Mucosa of stomach (tissue), 1 donor: ENCODE data around the gene ZNF761.
A peak's percentile ranks its signal among the peaks of the same experiment; 100 is the strongest.
"Not testable (repeated sequence)": the region's sequence is repeated elsewhere in the genome, so short reads cannot be mapped to it uniquely, and the experiment has no call there.

Experiments used
- H3K27me3 ChIP-seq: one replicate; pipeline ENCODE4 v1.7.0; 2013; ENCODE audit warnings: mild to moderate bottlenecking, low read length; ENCODE audit not compliant: control insufficient read depth, insufficient read depth
- H3K36me3 ChIP-seq: one replicate; pipeline ENCODE4 v1.7.0; 2013; ENCODE audit warnings: low read length; ENCODE audit not compliant: control insufficient read depth, insufficient read depth
- H3K4me1 ChIP-seq: one replicate; pipeline ENCODE4 v1.7.0; 2013; ENCODE audit warnings: mild to moderate bottlenecking, low read length; ENCODE audit not compliant: control insufficient read depth, insufficient read depth
- H3K4me3 ChIP-seq: one replicate; pipeline ENCODE4 v1.7.0; 2013; ENCODE audit warnings: low read length
- H3K9ac ChIP-seq: one replicate; pipeline ENCODE4 v1.7.0; 2013; ENCODE audit warnings: mild to moderate bottlenecking, low read length, moderate library complexity
- H3K9me3 ChIP-seq: one replicate; pipeline ENCODE4 v1.7.0; 2013; ENCODE audit warnings: mild to moderate bottlenecking, low read length, moderate library complexity; ENCODE audit not compliant: control insufficient read depth
- donor health status: Pancreatic carcinoma.

The ZNF761 gene

DNA sequence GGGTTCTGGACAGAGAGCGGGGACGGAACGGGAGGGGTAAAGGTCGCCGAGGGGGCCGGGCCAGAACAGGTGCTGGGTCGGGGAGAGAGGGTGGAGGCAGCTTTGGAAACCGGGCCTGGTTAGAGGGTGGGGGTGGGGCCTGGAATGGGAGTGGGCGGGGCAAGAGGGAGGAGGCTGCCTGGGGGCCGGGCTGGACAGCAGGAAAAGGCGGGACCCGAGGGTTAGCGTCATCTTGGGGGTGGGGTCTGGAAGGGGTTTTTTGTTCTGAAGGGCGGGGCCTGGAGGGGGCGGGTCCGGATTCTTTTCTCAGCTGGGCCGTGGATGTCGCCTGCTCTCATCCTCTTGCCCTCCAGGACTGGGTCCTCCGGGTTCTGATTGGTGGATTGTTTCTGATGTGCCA is 31.5 kb downstream of the ZNF761 start:
- H3K4me3 ChIP-seq = no peak overlapping the region
- H3K27me3 ChIP-seq = peaks cover 3% of the 10 kb centered on the region
- H3K9me3 ChIP-seq = no peaks in the 10 kb centered on the region
- H3K36me3 ChIP-seq = no peaks in the 10 kb centered on the region
- no peak overlapping the region for H3K9ac ChIP-seq
- peaks cover under 1% of the 10 kb centered on the region for H3K4me1 ChIP-seq

DNA sequence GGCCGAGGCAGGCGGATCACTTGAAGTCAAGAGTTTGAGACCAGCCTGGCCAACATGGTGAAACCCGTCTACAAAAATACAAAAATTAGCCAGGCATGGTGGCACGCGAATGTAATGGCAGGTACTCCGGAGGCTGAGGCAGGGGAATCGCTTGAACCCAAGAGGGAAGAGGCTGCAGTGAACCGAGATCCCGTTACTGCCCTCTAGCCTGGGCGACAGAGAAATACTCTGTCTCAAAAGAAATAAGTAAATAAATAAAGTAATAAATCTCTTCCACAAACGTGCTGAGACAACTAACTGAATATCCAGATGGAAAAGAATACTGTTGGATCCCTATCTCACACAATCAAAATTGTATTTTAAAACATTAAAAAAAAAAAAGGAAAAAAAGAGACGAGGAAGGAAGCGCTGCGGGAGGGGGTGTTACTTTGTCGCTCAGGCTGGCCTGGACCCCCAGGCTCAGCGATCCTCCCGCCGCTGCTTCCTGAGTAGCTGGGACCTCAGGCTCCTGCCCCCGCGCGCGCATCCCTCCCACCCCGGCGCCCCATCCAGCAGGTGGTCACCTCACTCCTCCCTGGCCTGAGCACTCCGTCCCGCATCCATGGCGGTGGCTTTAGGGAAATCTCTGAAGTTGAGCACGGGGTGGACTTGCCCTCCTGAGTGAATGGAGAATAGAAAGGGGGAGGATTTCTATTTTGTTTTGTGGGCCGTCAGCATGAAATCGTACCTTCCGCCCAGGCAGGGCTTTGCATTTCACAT is 35.1 kb downstream of the ZNF761 start:
- peaks cover 2% of the 10 kb centered on the region for H3K4me1 ChIP-seq
- H3K4me3 ChIP-seq = no peak overlapping the region
- H3K9me3 ChIP-seq = no peaks in the 10 kb centered on the region
- H3K27me3 ChIP-seq = peaks cover 3% of the 10 kb centered on the region
- H3K9ac ChIP-seq = peak overlapping the region; percentile 44
- H3K36me3 ChIP-seq = no peaks in the 10 kb centered on the region

DNA sequence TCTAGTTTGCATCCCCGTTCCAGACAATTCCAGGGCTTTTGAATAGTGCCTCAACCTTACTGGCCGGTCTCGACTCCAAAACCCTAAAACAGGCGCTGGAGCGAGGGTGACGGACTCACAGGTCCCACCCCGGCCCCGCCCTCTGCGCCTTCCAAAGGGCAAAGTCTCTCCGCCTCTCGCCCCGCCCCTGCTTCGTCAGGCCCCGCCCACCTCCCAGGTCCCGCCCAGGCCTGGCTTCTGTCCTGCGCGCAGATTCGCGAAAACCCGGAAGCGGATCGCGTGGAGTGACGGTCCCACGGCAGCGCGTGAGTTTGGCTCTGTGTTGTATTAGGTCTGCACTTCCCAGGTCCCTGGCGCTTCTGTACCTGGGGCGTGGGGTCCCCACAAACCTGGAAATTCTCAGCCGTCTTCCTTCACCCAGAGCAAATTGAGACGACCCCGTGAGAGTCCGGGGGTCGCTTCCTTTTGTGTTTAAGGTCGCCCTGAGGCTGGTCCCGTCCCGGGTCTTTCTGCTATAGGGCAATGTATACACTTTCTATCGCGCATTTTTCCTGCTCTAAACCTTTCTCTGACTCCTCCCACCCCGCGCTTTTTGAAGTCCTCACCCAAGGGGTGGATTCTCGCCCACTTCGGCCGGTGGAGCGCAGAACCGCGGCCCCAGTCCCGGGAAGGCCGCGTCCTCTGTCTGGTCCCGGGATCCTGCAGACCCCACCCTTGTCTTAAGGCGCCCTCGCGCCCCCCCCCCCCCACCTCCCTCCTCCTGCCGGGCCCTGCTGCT is 35.9 kb downstream of the ZNF761 start, which contains the start of gene ZNF813:
Gene ZNF813 (plus strand): TSS at position 249 of the 778 bp plus-strand sequence. CDS start 16,090 bp downstream, outside the sequence.
- peak within 1 kb of the TSS; percentile 85 for H3K9ac ChIP-seq
- peak within 1 kb of the TSS; percentile 67 for H3K4me3 ChIP-seq
- H3K36me3 ChIP-seq = no peaks in the 10 kb centered on the region
- H3K27me3 ChIP-seq = peaks cover 3% of the 10 kb centered on the region
- no peaks in the 10 kb centered on the region for H3K9me3 ChIP-seq
- peaks cover 2% of the 10 kb centered on the region for H3K4me1 ChIP-seq

DNA sequence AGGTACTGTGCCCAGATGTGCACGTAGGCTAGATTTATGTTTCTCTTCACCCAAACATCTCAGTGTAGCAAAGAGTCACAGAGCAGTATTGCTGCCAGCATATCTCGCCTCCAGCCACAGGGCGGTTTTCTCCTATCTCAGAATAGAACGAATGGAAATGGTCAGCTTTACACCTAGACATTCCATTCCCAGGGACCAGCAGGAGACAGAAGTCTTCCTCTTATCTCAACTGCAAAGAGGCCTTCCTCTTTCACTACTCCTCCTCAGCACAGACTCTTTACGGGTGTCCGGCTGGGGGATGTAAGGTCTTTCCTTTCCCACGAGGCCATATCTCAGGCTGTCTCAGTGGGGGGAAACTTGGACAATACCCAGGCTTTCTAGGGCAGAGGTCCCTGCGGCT is 36.8 kb downstream of the ZNF761 start:
- H3K4me3 ChIP-seq, H3K27me3 ChIP-seq, H3K9ac ChIP-seq: not testable (repeated sequence)

DNA sequence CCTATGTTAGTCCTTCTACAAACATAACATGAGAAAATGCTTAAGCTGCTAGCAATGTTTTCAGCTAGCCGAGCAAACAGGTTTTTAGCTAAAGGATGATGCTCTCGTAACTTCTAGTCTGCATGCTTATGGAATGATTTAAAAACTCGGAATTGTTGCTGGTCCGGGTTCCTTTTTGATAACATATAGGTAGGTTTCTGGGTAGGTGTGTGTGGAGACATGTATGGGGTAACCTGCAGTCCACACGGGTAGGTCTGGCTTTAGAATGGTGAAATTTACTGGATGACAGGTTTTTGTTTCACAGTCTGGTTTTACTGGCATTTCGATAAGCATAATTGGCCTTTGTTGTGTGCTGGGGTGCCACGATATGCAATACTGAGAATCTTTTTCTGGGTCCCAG is 40.1 kb downstream of the ZNF761 start:
- H3K9me3 ChIP-seq = no peaks in the 10 kb centered on the region
- H3K27me3 ChIP-seq = no peaks in the 10 kb centered on the region
- H3K9ac ChIP-seq = no peak overlapping the region
- peaks cover 2% of the 10 kb centered on the region for H3K36me3 ChIP-seq
- peaks cover 2% of the 10 kb centered on the region for H3K4me1 ChIP-seq
- no peak overlapping the region for H3K4me3 ChIP-seq

More for the DNA sequence above, 36.8 kb downstream of the ZNF761 start:
- H3K36me3 ChIP-seq, H3K4me1 ChIP-seq, H3K9me3 ChIP-seq: not testable (repeated sequence)

DNA sequence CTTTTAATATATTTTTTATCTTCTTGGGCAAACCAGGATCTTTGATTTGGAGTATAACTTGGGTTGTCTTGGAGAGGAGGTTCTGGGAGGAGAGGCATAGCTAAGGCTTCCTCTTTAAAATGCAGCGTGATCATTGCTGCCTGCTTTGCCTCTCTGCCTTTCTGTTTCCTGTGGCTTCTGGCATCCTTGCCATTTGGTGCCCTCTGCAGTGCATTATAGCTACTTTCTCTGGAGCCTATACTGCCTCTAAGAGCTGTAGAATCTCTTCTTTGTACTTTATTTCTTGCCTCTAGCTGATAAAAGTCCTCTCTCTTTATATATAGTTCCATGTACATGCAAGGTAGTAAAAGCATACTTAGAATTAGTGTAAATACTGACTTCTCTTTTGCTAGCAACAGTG is 43.0 kb downstream of the ZNF761 start:
- Histone ChIP-seq H3K9me3 (peaks cover 14% of the 10 kb centered on the region), H3K36me3 (peaks cover 12% of the 10 kb centered on the region)
- not testable (repeated sequence) for H3K27me3 ChIP-seq, H3K4me3 ChIP-seq, H3K9ac ChIP-seq, H3K4me1 ChIP-seq

DNA sequence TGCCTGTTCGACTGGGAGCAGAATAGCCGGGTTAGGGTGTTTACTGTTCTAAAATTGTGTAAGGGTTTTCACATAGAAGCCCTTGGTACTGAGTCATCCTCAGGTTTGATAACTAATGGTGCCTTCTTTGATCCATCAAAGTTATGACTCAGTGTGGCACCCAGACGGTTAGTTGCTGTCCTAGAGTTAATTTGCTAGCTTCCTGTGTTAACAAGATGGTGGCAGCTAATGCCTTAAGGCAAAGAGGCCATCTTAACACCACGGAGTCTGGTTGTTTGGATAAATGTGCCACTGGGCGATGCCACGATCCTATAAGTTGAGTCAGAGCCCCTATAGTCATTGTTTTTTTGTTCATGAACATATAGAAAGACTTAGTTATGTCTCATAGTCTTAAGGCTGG is 43.7 kb downstream of the ZNF761 start:
- not testable (repeated sequence) for H3K27me3 ChIP-seq, H3K4me1 ChIP-seq, H3K4me3 ChIP-seq, H3K9ac ChIP-seq
- Histone ChIP-seq H3K36me3 (peaks cover 12% of the 10 kb centered on the region), H3K9me3 (peaks cover 16% of the 10 kb centered on the region)

DNA sequence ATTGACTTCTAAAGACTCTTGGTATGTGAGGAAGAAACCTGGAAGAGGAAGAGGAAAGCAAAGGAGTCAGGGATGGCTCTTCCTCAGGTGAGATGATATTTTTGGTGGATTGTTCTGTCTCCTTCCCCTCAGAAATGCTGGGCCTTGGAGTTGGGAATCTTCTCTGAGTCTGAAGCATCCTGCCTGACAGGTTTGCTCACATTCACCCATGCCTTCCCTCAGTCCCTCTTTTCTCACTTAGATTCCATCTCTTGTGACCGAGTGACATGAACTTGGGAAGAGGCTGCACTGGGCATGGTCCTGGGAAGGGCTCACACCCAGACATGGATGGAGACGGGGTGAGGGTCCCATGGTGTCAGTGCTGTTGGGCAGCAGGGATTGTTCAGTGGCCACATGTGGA is 52.0 kb downstream of the ZNF761 start:
- peaks cover 18% of the 10 kb centered on the region for H3K9me3 ChIP-seq
- H3K4me1 ChIP-seq, H3K36me3 ChIP-seq, H3K4me3 ChIP-seq, H3K27me3 ChIP-seq, H3K9ac ChIP-seq: not testable (repeated sequence)

DNA sequence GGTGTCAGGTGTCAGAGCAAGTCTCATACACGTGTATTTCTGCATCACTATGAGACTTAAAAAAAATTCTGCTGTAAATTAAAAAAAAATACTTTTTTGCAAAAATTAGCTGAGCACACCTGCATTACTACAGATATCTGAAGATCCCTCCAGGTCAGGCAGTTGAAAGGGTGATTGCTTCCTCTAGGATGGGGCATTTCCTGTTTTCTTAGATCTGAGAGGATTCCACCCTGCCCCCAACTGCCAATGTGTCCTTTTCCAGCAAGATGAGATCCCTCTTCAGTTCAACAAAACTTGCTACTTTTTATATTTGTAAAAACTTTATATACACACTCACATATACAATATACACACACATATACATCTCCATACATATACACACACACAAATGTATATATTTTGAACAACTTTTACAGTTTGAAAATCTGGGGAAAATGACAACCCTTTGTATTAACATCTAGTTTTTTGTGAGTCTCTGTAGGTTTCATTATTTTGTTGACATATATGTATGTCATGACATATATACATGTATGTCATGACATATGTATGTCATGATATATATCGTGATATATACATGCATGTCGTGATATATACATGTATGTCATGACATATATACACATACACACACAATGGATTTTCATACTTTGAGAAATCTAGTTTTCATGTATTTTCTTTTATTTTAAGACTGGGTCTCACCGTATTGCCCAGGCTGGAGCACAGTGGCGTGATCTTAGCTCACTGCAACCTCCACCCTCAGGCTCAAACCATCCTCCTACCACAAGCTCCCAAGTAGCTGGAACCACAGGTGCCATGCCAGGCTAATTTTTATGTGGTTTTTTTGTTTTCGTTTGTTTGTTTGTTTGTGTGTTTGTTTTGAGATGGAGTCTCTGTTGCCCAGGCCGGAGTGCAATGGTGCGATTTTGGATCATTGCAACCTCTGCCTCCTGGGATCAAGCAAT is 53.5 kb downstream of the ZNF761 start:
- H3K9ac ChIP-seq = no peak overlapping the region
- H3K4me3 ChIP-seq = no peak overlapping the region
- no peaks in the 10 kb centered on the region for H3K27me3 ChIP-seq
- peaks cover 13% of the 10 kb centered on the region for H3K9me3 ChIP-seq
- no peaks in the 10 kb centered on the region for H3K36me3 ChIP-seq
- H3K4me1 ChIP-seq = no peaks in the 10 kb centered on the region

DNA sequence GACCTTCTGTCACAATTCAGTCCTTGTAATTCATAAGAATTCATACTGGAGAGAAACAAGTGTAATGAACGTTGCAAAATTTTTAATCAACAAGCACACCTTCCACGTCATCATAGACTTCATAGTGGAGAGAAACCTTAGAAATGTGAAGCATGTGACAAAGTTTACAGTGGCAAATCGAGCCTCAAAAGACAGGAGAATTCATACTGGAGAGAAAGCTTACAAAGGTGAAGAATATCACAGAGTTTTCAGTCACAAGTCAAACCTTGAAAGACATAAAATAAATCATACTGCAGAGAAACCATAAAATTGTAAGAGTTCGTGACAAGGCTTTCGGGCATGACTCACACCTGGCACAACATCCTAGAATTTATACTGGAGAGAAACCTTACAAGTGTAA is 60.4 kb downstream of the ZNF761 start:
- peaks cover 20% of the 10 kb centered on the region for H3K9me3 ChIP-seq
- H3K4me3 ChIP-seq = no peak overlapping the region
- H3K4me1 ChIP-seq = no peaks in the 10 kb centered on the region
- H3K27me3 ChIP-seq = no peaks in the 10 kb centered on the region
- H3K9ac ChIP-seq = no peak overlapping the region
- H3K36me3 ChIP-seq = peaks cover 6% of the 10 kb centered on the region

DNA sequence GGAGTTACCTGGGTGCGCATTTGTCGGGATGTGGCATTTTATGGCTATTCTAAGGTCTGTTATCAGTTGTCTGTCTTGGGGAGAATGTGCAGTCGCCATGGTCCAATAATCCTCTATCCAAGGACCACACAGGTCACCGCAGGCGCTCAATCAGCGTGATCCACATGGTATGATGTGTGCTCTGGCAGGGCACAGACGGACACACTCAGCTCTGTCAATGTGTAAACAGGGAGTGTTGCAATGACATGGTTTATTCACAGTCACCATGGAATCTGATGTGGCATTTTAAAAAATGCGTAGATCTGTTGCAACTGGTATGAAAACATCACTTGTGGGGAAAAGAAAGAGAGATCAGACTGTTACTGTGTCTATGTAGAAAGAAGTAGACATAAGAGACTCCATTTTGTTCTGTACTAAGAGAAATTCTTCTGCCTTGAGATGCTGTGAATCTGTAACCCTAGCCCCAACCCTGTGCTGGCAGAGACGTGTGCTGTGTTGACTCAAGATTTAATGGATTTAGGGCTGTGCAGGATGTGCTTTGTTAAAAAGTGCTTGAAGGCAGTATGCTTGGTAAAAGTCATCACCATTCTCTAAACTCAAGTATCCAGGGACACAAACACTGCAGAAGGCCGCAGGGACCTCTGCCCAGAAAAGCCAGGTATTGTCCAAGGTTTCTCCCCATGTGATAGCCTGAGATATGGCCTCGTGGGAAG is 65.7 kb downstream of the ZNF761 start:
- not testable (repeated sequence) for H3K27me3 ChIP-seq, H3K4me3 ChIP-seq, H3K36me3 ChIP-seq, H3K9ac ChIP-seq, H3K9me3 ChIP-seq, H3K4me1 ChIP-seq
